A172 (cell line): ENCODE data around the gene YWHAQ. TPM values are rescaled to one million over a fixed set of nuclear protein-coding genes. Genes with fewer than 3 reads are reported as not detected.

Source experiments
- DNase-seq: peaks from one replicate; pipeline ENCODE4 v3.0.0-alpha.2; 2015; ENCODE audit warnings: low spot score
- total RNA-seq: library from RNA; depleted of rRNA; stranded (reverse); fragments of >200 nt; shearing (Covaris generic); gene quantifications from 2 replicates; pipeline ENCODE4 v1.2.3, GENCODE V29; 2014

The YWHAQ gene
- total RNA-seq, 1 experiment from 2014 or later, result 807 TPM

DNA sequence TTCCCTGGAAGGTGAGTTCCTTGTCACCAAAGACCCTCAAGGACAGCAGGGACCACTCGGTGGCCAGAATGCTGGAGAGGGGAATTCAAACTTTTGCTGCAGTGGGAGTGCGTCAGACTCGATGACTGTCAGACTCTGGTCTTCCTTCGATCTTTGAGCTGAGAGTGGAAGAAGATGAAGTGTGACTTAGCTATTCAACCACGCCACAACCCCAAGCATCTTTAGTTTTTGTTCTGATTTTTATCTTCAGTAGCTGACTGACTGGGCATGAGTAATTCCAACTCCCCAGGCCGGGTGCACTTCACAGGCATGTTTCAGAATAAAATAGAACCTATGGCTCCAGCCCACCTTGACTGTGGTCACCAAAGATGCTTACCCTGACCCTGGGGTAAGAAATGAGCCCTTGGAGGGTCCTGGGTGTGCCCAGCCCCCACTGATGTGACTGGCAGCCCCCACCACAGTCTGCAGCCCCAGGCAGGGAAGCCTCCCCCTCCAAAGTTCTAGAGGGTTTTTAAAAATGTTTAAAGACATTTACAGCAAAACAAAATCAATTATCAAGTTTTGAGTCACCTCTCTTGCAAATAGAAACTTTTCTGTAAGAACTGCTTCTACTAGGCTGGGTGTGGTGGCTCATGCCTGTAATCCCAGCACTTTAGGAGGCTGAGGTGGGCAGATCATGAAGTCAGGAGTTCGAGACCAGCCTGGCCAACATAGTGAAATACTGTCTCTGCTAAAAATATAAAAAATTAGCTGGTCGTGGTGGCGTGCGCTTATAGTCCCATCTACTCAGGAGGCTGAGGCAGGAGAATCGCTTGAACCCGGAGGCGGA, 24.9 kb upstream of the YWHAQ start:
- peak; percentile 87 for DNase-seq

GRCh38 chr2:9654452-9655100, 23.8 kb upstream of the YWHAQ start:
- DNase-seq, result peak; percentile 34

DNA sequence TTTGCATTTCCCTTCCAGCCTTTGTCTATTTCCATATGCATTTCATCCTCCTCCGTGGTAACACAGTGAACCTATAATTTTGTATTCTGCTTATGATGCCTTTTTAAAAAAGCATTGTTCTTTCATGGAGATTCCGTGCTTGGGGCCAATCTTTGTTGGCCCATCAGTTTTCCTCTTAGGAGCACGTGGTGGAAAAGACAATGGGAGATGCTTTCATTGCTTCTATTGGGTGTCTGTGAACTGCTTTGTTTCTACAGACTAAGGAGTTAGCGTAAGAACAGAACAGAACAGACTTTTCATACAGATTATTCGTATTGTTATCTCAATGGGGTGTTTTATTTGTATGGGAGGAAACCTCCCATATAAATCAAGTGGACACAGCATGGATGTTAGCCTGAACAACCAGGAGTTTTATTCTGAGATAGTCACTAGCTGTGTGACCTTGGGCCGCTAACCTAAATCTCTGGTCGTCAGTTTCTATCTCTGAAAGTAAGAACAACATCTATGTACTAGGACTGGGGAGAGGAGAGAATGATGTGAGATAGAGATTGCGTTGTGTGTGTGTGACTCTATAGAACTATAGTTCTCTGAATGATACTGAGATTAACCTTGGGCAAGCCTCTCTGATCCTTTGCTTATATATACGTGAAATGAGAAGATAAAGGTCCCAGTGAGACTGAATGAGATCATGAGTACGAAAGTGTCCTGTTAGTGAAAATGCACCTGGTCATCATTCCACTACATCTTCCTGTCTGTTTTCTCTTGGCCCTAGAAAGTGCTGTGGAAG, 22.9 kb upstream of the YWHAQ start:
- no peak for DNase-seq

DNA sequence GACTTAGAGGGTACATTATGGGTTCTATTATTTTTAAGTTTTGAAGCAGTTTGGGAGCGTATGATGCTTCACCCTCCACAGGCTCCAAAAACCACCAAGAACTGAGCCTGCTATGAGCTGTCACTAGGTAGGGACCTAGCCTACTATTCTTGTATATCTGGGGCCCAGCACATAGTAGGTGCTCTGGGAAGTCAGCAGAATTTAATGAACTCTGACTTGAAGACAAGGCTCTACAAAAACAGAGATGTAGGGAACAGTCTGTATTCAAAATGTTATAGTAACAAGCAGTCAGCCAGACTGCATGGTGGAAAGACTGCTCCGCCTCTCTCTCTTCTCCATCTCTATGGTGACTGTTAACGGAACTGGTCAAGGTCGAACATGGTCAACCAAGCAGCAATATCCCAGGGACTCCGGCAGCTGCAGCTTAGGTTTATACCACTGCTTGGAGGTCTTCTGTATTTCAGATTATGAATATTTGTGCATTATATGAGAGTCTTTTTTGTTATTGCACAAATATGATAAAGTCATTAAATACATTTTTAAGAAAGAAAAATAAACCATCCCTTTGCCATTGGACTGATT, 22.2 kb upstream of the YWHAQ start:
- DNase-seq, result no peak

DNA sequence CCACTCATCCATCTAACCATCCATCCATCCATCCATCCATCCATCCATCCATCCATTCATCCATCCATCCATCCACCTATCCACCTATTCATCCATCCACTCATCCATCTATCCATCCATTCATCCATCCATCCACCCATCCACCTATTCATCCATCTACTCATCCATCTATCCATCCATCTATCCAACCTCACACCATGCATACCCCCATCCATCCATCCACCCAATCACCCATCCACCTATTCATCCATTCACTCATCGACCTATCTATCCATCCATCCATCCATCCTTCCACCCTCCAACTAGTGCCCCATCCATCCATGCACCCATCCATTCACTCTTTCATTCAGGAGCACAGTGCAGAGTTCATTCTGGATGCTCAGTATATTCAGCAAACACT, 21.5 kb upstream of the YWHAQ start:
- no peak for DNase-seq

DNA sequence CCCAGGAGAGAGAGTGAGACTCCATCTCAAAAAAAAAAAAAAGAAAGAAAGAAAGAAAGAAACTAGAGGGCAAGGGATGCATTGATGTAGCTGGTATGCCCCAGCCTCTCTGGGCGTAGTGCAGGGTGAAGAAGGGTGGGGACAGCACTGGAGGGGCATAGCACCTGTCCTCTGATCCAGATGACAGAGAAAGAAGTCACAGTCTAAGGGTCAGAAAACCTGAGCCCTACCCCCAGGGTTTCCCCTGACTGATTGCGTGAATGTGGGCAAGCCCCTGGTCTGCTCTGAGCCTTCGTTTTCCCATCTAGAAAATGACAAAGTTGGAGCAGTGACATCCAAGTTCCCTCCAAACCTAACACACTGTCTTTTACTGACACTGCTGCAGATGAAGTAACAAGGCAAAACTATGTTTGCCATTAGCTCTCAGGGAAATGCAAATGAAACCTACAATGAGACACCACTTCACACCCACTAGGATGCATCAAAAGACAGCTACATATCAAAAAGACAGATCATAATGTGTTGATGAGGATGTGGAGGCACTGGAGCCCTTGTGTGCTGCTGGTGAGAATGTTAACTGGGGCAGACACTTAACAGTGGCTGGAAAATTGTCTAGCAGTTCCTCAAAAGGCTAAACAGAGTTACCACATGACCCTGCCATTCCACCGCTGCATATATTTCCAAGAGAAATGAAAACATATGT, 19.5 kb upstream of the YWHAQ start:
- no peak for DNase-seq

DNA sequence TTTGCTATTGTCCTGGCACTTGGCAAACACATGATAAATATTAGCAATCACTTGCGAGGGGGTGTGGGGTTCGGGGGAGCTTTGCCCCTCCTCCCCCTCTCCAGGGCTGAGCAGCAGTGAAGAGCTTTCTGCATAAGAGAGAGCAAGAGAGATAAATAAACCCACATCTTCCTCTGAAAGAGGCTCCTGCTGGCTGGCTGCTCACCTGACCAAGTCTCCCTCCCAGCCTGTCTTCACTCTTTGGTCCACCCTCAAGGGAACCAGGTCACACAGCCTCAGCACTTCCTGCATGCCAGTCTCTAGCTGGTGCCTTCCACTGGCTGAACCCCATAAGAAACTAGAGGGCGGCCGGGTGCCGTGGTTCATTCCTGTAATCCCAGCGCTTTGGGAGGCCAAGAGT, 18.5 kb upstream of the YWHAQ start:
- DNase-seq, result no peak

DNA sequence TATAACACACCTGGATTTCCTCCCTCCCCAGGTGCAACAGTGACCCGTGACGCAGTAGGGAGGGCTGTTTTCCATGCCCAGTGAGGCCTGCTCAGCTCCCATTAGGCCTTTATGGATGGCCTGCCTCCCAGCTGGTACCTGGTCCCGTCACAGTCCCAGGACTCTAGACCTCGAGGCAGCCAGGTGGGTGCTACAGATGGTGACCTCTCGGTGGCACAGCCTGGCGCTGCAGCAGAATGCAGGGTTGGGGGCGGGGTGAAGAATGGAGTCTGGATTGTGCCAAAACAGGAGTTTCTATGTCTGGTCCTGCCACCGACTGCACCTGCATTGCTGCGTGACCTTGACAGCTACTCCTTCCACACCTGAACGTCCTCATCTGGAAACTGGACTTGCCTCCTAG, 18.0 kb upstream of the YWHAQ start:
- no peak for DNase-seq

GRCh38 chr2:9647884-9648283, 17.1 kb upstream of the YWHAQ start:
- DNase-seq, result no peak

DNA sequence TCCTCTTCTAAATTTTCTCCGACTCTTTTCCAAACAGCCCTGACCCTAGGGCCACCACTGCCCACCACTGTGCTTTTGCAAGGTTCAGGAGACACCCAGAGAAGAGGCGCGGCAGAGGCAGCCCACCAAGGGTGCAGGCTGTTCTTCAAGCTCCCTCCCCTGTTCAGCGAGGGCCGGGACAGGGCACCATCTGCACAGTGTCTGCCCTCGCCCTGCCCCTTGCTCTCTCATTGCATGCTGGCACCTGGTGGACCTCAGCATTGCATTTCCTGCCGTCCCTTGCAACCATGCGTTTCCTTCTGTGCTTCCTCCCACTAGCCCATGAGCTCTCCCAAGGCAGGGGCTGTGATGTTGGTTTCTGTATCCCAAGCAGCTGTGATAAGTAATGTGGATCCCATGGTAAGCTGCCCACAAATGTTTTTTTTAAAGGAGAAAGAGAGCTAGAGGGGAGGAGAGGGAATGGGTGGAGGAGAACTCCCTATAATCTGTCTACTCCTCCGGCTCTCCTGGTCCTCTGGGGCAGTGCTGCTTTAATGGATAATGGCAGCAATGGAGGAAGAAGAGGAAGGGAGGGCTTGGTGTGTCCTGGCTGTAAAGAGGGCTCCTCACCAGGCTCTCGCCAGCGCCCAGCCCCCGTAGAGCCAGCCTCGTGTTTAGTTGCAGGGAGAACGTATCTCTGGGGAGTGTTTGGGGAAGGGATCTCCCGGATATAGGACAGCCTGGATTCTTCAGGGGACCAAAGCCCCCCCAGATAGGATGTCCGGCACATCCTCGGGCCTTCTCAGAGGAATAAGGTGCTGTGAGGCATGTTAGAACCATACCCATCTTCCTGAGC, 15.6 kb upstream of the YWHAQ start:
- DNase-seq, result no peak

GRCh38 chr2:9644603-9645002, 13.8 kb upstream of the YWHAQ start:
- DNase-seq, result no peak

DNA sequence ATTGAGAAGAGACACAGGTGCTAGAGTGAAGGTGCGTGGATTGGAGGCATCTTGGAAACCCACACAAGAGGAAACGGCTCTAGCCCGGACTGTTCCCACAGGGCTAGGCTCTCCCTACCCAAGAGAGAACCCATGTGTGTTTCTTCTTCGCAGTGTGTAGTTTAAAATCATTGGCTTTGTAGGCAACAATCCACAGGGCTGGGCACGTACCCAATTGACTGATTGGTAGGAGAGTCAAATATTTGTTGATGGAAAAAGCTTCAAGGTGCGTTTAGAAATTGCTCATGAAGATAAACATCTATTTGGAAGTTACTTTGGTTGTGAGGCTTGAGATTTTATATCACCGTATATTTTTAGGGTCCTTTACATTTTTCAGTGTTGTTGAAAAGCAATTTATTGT, 13.2 kb upstream of the YWHAQ start:
- DNase-seq, result no peak

DNA sequence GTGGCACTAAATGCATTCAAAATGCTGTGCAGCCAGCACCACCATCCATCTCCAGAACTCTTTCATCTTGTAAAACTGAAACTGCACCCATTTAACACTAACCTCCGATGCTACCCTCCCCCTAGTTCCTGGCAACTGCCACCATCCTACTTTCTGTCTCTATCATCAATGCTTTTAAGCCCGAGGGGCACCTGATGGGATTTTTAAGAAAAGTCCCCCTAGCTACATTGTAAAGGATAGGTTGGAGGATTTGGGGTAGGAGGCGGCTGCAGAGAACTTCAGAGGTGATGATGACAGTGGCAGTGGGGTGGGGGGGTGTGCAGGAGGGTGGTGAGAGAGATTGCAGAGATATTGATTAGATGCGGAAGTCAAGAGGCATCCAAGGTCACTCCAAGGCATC, 10.8 kb upstream of the YWHAQ start:
- DNase-seq, result no peak

- DNase-seq, result no peak
Measured at GRCh38 chr2:9640403-9641104, 9.8 kb upstream of the YWHAQ start.

DNA sequence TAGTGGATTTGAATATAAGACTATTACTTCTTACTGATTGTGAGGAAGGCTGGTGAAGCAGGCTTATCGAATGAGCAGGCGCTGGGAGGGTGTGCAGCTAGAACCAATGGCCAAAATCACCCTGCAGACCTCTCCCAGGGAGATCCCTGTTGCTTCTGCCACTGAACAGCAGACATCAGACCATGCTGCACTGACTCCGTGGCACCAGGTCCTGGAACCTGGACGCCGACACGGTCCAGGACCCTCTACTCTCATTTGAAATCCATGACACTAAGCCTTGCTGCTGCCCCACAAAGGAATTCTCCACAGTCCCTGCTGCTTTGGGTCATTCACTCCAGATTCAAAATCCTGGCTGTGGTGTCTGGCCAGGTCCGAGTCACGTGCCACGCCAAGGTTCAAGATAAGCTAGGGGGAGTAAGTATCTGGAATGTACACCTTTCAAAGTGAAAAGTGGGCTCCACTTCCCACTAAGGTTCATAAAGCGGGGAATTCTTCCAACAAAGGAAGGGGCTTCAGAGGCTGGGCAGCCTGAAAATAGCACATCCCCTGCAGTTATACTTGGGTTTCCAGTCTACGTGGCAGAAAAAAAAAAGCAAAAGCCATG, 9.0 kb upstream of the YWHAQ start:
- DNase-seq, result no peak

- no peak for DNase-seq
Measured at GRCh38 chr2:9639000-9639602, 8.3 kb upstream of the YWHAQ start.

GRCh38 chr2:9638532-9638931, 7.7 kb upstream of the YWHAQ start:
- peak; percentile 98 for DNase-seq

GRCh38 chr2:9637330-9637729, 6.5 kb upstream of the YWHAQ start:
- peak; percentile 91 for DNase-seq

GRCh38 chr2:9634133-9634532, 3.3 kb upstream of the YWHAQ start:
- DNase-seq, result no peak
